WTC11 (cell line): Measurements from ENCODE around the gene CRABP2. TPM values are rescaled to one million over a fixed set of nuclear protein-coding genes. Genes with fewer than 3 reads are reported as not detected.
A peak's percentile ranks its signal among the peaks of the same experiment; 100 is the strongest.

ENCODE experiments used
- AFF4 ChIP-seq: sonication (generic); formaldehyde crosslinking; IDR thresholded peaks from 2 replicates; pipeline ENCODE4 v1.8.1; 2023; ENCODE audit warnings: mild to moderate bottlenecking, missing genetic modification reagents, borderline replicate concordance
- ATF2 ChIP-seq: sonication (generic); formaldehyde crosslinking; IDR thresholded peaks from 2 replicates; pipeline ENCODE4 v1.8.1; 2022; ENCODE audit warnings: low read depth, missing genetic modification reagents, borderline replicate concordance
- EMX1 ChIP-seq: fragments of 250-450 bp; sonication (Bioruptor Pico); IDR thresholded peaks from 2 replicates; pipeline ENCODE4 v1.8.0; 2021; ENCODE audit warnings: mild to moderate bottlenecking
- GABPB1 ChIP-seq: sonication (generic); formaldehyde crosslinking; IDR thresholded peaks from 2 replicates; pipeline ENCODE4 v1.8.1; 2023; ENCODE audit warnings: mild to moderate bottlenecking, missing genetic modification reagents
- JAZF1 ChIP-seq: fragments of 250-450 bp; sonication (Bioruptor Pico); IDR thresholded peaks from 2 replicates; pipeline ENCODE4 v1.9.0; 2021; ENCODE audit warnings: moderate library complexity, mild to moderate bottlenecking, inconsistent platforms
- NFATC4 ChIP-seq: fragments of 250-450 bp; sonication (Bioruptor Pico); IDR thresholded peaks from 2 replicates; pipeline ENCODE4 v1.9.0; 2021; ENCODE audit warnings: mild to moderate bottlenecking
- NR2C2 ChIP-seq: sonication (generic); formaldehyde crosslinking; IDR thresholded peaks from 2 replicates; pipeline ENCODE4 v1.8.0; 2022; ENCODE audit warnings: mild to moderate bottlenecking, missing genetic modification reagents
- SP1 ChIP-seq: sonication (generic); formaldehyde crosslinking; conservative IDR thresholded peaks from 2 replicates; pipeline ENCODE4 v1.8.1; 2022; ENCODE audit warnings: missing genetic modification reagents
- USF2 ChIP-seq: sonication (generic); formaldehyde crosslinking; IDR thresholded peaks from 2 replicates; pipeline ENCODE4 v1.8.1; 2023; ENCODE audit warnings: mild to moderate bottlenecking, missing genetic modification reagents, moderate library complexity
- ZNF423 ChIP-seq: fragments of 250-450 bp; sonication (Bioruptor Pico); IDR thresholded peaks from 2 replicates; pipeline ENCODE4 v2.1.2; 2022; ENCODE audit warnings: mild to moderate bottlenecking, moderate library complexity
- total RNA-seq: library from RNA; stranded (reverse); gene quantifications from 3 replicates; pipeline ENCODE4 v1.2.3, GENCODE V29; 2021
- TF ChIP-seq, protein P1 (sequence below): sonication (generic); formaldehyde crosslinking; IDR thresholded peaks from 2 replicates; pipeline ENCODE4 v1.8.1; 2022; ENCODE audit warnings: missing genetic modification reagents, borderline replicate concordance
- TF ChIP-seq, protein P2 (sequence below): fragments of 250-450 bp; sonication (Bioruptor Pico); IDR thresholded peaks from 2 replicates; pipeline ENCODE4 v1.9.0; 2021; ENCODE audit warnings: mild to moderate bottlenecking, borderline replicate concordance
- TF ChIP-seq, protein P3 (sequence below): fragments of 250-450 bp; sonication (Bioruptor Pico); IDR thresholded peaks from 2 replicates; pipeline ENCODE4 v1.9.0; 2021; ENCODE audit warnings: mild to moderate bottlenecking

The CRABP2 gene
- total RNA-seq, 1 experiment from 2014 or later, result 135 TPM

- no peak for TF ChIP-seq AFF4 (CRISPR knock-in tag)
- TF ChIP-seq EMX1 (CRISPR knock-in tag), result no peak
- no peak for TF ChIP-seq USF2 (CRISPR knock-in tag)
- TF ChIP-seq GABPB1 (CRISPR knock-in tag), result no peak
- TF ChIP-seq, protein P1, sequence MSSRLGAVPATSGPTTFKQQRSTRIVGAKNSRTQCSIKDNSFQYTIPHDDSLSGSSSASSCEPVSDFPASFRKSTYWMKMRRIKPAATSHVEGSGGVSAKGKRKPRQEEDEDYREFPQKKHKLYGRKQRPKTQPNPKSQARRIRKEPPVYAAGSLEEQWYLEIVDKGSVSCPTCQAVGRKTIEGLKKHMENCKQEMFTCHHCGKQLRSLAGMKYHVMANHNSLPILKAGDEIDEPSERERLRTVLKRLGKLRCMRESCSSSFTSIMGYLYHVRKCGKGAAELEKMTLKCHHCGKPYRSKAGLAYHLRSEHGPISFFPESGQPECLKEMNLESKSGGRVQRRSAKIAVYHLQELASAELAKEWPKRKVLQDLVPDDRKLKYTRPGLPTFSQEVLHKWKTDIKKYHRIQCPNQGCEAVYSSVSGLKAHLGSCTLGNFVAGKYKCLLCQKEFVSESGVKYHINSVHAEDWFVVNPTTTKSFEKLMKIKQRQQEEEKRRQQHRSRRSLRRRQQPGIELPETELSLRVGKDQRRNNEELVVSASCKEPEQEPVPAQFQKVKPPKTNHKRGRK (CRISPR knock-in tag), result no peak
- TF ChIP-seq, protein P2, sequence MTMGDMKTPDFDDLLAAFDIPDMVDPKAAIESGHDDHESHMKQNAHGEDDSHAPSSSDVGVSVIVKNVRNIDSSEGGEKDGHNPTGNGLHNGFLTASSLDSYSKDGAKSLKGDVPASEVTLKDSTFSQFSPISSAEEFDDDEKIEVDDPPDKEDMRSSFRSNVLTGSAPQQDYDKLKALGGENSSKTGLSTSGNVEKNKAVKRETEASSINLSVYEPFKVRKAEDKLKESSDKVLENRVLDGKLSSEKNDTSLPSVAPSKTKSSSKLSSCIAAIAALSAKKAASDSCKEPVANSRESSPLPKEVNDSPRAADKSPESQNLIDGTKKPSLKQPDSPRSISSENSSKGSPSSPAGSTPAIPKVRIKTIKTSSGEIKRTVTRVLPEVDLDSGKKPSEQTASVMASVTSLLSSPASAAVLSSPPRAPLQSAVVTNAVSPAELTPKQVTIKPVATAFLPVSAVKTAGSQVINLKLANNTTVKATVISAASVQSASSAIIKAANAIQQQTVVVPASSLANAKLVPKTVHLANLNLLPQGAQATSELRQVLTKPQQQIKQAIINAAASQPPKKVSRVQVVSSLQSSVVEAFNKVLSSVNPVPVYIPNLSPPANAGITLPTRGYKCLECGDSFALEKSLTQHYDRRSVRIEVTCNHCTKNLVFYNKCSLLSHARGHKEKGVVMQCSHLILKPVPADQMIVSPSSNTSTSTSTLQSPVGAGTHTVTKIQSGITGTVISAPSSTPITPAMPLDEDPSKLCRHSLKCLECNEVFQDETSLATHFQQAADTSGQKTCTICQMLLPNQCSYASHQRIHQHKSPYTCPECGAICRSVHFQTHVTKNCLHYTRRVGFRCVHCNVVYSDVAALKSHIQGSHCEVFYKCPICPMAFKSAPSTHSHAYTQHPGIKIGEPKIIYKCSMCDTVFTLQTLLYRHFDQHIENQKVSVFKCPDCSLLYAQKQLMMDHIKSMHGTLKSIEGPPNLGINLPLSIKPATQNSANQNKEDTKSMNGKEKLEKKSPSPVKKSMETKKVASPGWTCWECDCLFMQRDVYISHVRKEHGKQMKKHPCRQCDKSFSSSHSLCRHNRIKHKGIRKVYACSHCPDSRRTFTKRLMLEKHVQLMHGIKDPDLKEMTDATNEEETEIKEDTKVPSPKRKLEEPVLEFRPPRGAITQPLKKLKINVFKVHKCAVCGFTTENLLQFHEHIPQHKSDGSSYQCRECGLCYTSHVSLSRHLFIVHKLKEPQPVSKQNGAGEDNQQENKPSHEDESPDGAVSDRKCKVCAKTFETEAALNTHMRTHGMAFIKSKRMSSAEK (CRISPR knock-in tag), result no peak
- TF ChIP-seq ZNF423, result peak; percentile 31; the same call in 1 of the 2 replicates
- TF ChIP-seq, protein P3, sequence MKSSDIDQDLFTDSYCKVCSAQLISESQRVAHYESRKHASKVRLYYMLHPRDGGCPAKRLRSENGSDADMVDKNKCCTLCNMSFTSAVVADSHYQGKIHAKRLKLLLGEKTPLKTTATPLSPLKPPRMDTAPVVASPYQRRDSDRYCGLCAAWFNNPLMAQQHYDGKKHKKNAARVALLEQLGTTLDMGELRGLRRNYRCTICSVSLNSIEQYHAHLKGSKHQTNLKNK (CRISPR knock-in tag), result no peak
- no peak for TF ChIP-seq NFATC4 (CRISPR knock-in tag)
- no peak for TF ChIP-seq JAZF1
- TF ChIP-seq ATF2 (CRISPR knock-in tag), result no peak
- TF ChIP-seq NR2C2 (CRISPR knock-in tag), result no peak
- TF ChIP-seq SP1 (CRISPR knock-in tag), result peak; percentile 67
Measured at GRCh38 chr1:156692925-156693847, 12.2 kb downstream of the CRABP2 start (continued).
